SK-N-SH (cell line): Measurements from ENCODE around the gene AUTS2. TPM values are rescaled to one million over a fixed set of nuclear protein-coding genes. Genes with fewer than 3 reads are reported as not detected.

Experiments
- CTCF ChIA-PET: fragments of 300-600, 350-600 bp; formaldehyde crosslinking; extraction: SDS; loops from one replicate; lab custom pipeline; 2021; lab: Yijun Ruan, JAX
- POLR2A ChIA-PET: fragments of 350-600 bp; sonication (Branson Sonifier 250); formaldehyde crosslinking; extraction: SDS; loops from one replicate; lab custom pipeline; 2020; ENCODE audit warnings: antibody characterized with exemption, inconsistent platforms; lab: Yijun Ruan, JAX
- DNase-seq: peaks from one replicate; pipeline ENCODE4 v3.0.0; 2012
- H2AFZ ChIP-seq: fragments of 200-600 bp; sonication (generic); 2 replicates; pipeline ENCODE4 v1.8.1; 2016; ENCODE audit warnings: antibody characterized with exemption, mild to moderate bottlenecking, low read depth
- H3F3A ChIP-seq: fragments of 200-600 bp; sonication (generic); replicated peaks from 2 replicates; pipeline ENCODE3; 2016; ENCODE audit warnings: antibody characterized with exemption, mild to moderate bottlenecking; ENCODE audit not compliant: insufficient read depth
- H3K27ac ChIP-seq, 2 experiments: fragments of 200-500 bp in 1 of 2; fragments of 200-600 bp in 1 of 2; sonication (Bioruptor generic) in 1 of 2; sonication (generic), shearing (Covaris generic) in 1 of 2; 2 replicates each; pipeline versions ENCODE4 v1.5.1 to v1.6.1; 2014 to 2016; ENCODE audit warnings: low read depth in 2 of 2, inconsistent platforms in 1 of 2, low read length in 1 of 2, mild to moderate bottlenecking in 1 of 2, mixed read lengths in 1 of 2
- H3K27me3 ChIP-seq: fragments of 200-600 bp; sonication (generic), shearing (Covaris generic); 2 replicates; pipeline ENCODE4 v1.6.1; 2016; ENCODE audit warnings: mixed run types; ENCODE audit not compliant: insufficient read depth
- H3K36me3 ChIP-seq, 2 experiments: fragments of 200-500 bp in 1 of 2; fragments of 200-600 bp in 1 of 2; sonication (Bioruptor generic) in 1 of 2; sonication (generic) in 1 of 2; replicated peaks in 1 of 2; 2 replicates each; pipeline versions ENCODE3 to v1.5.1; 2014 to 2016; ENCODE audit warnings: low read length in 1 of 2, mild to moderate bottlenecking in 1 of 2; ENCODE audit not compliant: insufficient read depth in 2 of 2, control insufficient read depth in 1 of 2
- H3K4me1 ChIP-seq, 2 experiments: fragments of 200-500 bp in 1 of 2; fragments of 200-600 bp in 1 of 2; sonication (Bioruptor generic) in 1 of 2; sonication (generic), shearing (Covaris generic) in 1 of 2; 2 replicates each; pipeline versions ENCODE4 v1.5.1 to v1.6.1; 2014 to 2016; ENCODE audit warnings: low read depth in 1 of 2, low read length in 1 of 2, mixed run types in 1 of 2; ENCODE audit not compliant: insufficient read depth in 2 of 2, control insufficient read depth in 1 of 2
- H3K4me2 ChIP-seq: fragments of 200-600 bp; sonication (generic), shearing (Covaris generic); 2 replicates; pipeline ENCODE4 v1.6.1; 2017; ENCODE audit warnings: mixed run types
- H3K4me3 ChIP-seq, 2 experiments: fragments of 200-500 bp in 1 of 2; fragments of 200-600 bp in 1 of 2; sonication (Bioruptor generic) in 1 of 2; sonication (generic), shearing (Covaris generic) in 1 of 2; 2 replicates each; pipeline versions ENCODE4 v1.5.1 to v1.8.1; 2014 to 2016; ENCODE audit warnings: low read depth in 2 of 2, inconsistent platforms in 1 of 2, low read length in 1 of 2, mild to moderate bottlenecking in 1 of 2, mixed read lengths in 1 of 2, moderate library complexity in 1 of 2
- H3K79me2 ChIP-seq: fragments of 200-600 bp; sonication (generic); 2 replicates; pipeline ENCODE4 v1.8.1; 2017; ENCODE audit warnings: mild to moderate bottlenecking; ENCODE audit not compliant: insufficient read depth
- H3K9ac ChIP-seq: fragments of 200-600 bp; sonication (generic); 2 replicates; pipeline ENCODE4 v1.6.1; 2017; ENCODE audit warnings: mixed run types
- H3K9me2 ChIP-seq: fragments of 200-600 bp; sonication (generic); 2 replicates; pipeline ENCODE4 v1.6.1; 2017; ENCODE audit warnings: mixed run types
- H3K9me3 ChIP-seq: fragments of 200-600 bp; sonication (generic); 2 replicates; pipeline ENCODE4 v1.6.1; 2017; ENCODE audit warnings: mixed run types, mild to moderate bottlenecking, moderate library complexity
- H4K20me1 ChIP-seq: fragments of 200-600 bp; sonication (generic); 2 replicates; pipeline ENCODE4 v1.6.1; 2017; ENCODE audit warnings: mild to moderate bottlenecking, mixed run types; ENCODE audit not compliant: insufficient read depth
- CTCF ChIP-seq: fragments of 200-600 bp; sonication (generic); IDR thresholded peaks from 2 replicates; pipeline ENCODE4 v1.6.1; 2017; ENCODE audit warnings: antibody characterized with exemption, mild to moderate bottlenecking, moderate library complexity
- EP300 ChIP-seq, 2 experiments: IDR thresholded peaks; 2 replicates each; pipeline versions ENCODE4 v1.4.0 to v1.6.1; 2012; ENCODE audit warnings: borderline replicate concordance in 1 of 2, low read depth in 1 of 2, low read length in 1 of 2
- FOXM1 ChIP-seq: IDR thresholded peaks from 2 replicates; pipeline ENCODE4 v1.4.0; 2012; ENCODE audit warnings: low read depth, mild to moderate bottlenecking
- GABPA ChIP-seq: IDR thresholded peaks from 2 replicates; pipeline ENCODE4 v1.4.0; 2012; ENCODE audit warnings: low read depth, mild to moderate bottlenecking
- GATA2 ChIP-seq: sonication (generic); formaldehyde crosslinking; IDR thresholded peaks from 2 replicates; pipeline ENCODE4 v1.5.0; 2020; ENCODE audit warnings: mild to moderate bottlenecking, missing genetic modification reagents
- IRF3 ChIP-seq: fragments of 150-350 bp; IDR thresholded peaks from 2 replicates; pipeline ENCODE4 v1.6.1; 2016; ENCODE audit warnings: mild to moderate bottlenecking, low read depth, low read length
- JUND ChIP-seq: IDR thresholded peaks from 2 replicates; pipeline ENCODE4 v1.4.0; 2012
- MAX ChIP-seq: IDR thresholded peaks from 2 replicates; pipeline ENCODE4 v1.4.0; 2012; ENCODE audit warnings: low read depth
- POLR2AphosphoS5 ChIP-seq: IDR thresholded peaks from 2 replicates; pipeline ENCODE4 v1.6.1; 2012; ENCODE audit warnings: low read depth, low read length
- RCOR1 ChIP-seq: fragments of 150-350 bp; IDR thresholded peaks from 2 replicates; pipeline ENCODE4 v1.6.1; 2017; ENCODE audit warnings: antibody characterized with exemption, low read length
- REST ChIP-seq: IDR thresholded peaks from 2 replicates; pipeline ENCODE4 v1.6.1; 2012; ENCODE audit warnings: mild to moderate bottlenecking, low read depth, low read length, moderate library complexity
- RFX5 ChIP-seq: IDR thresholded peaks from 2 replicates; pipeline ENCODE4 v1.6.1; 2012; ENCODE audit warnings: mild to moderate bottlenecking, improper control_type of control experiment, low read length
- TAF1 ChIP-seq: IDR thresholded peaks from 2 replicates; pipeline ENCODE4 v1.6.1; 2012; ENCODE audit warnings: low read depth, mild to moderate bottlenecking, low read length, moderate library complexity, borderline replicate concordance
- TCF12 ChIP-seq: IDR thresholded peaks from 2 replicates; pipeline ENCODE4 v1.4.0; 2012
- USF1 ChIP-seq: IDR thresholded peaks from 2 replicates; pipeline ENCODE4 v1.4.0; 2012; ENCODE audit warnings: low read depth, borderline replicate concordance
- USF2 ChIP-seq: fragments of 150-350 bp; IDR thresholded peaks from 2 replicates; pipeline ENCODE4 v1.6.1; 2017; ENCODE audit warnings: antibody characterized with exemption, low read length, low read depth, borderline replicate concordance
- YY1 ChIP-seq: IDR thresholded peaks from 2 replicates; pipeline ENCODE4 v1.4.0; 2012; ENCODE audit warnings: low read depth, mild to moderate bottlenecking
- ZBTB33 ChIP-seq: IDR thresholded peaks from 2 replicates; pipeline ENCODE4 v1.4.0; 2012; ENCODE audit warnings: low read depth, borderline replicate concordance
- WGBS: methylation state at CpG from one replicate; pipeline ENCODE4 v1.1.6; 2017; ENCODE audit warnings: low lambda C conversion rate; 5-methylcytosine and 5-hydroxymethylcytosine counted together
- polyA plus RNA-seq, 3 experiments: library from polyadenylated mRNA; depleted of rRNA; stranded (reverse); fragments of >200 nt; gene quantifications; 2 replicates each; pipeline ENCODE4 v1.2.3, GENCODE V29; 2012

AUTS2 gene
- polyA plus RNA-seq, 1 of the 3 experiments (the other 2 are of a cell fraction): 15.6 TPM

GRCh38 chr7:70698219-70698832, 1100.1 kb downstream of the AUTS2 start (continued):
- TF ChIP-seq MAX (0 out of 2 replicates have a peak, but pooled peaks have one; percentile 18), TAF1 (no peak), RFX5 (peak; percentile 65), RCOR1 (peak; percentile 53; the same call in 1 of the 2 replicates), POLR2AphosphoS5 (no peak), YY1 (no peak), CTCF (peak; percentile 100), EP300 (IDR thresholded peaks at IDR 0.05; ENCODE audit: borderline replicate concordance in 1 of 2, low read depth in 1 of 2, low read length in 1 of 2) (no peak), REST (no peak), TCF12 (peak; percentile 19; the same call in 1 of the 2 replicates)

GRCh38 chr7:70699271-70699670, 1101.0 kb downstream of the AUTS2 start:
- H4K20me1 ChIP-seq: peaks cover 73% of the 10 kb centered on the region
- H3K9me3 ChIP-seq: no peaks in the 10 kb centered on the region
- CTCF ChIA-PET: interaction anchor here (0.6 to 9.3 kb wide), 43 partner anchors 7 to 767 kb away, joined by 3 to 119 read pairs (median 5); no protein-coding TSS in a partner anchor
- H3K9ac ChIP-seq: no peak overlapping the region
- H3K27ac ChIP-seq: no peak overlapping the region
- H3K4me1 ChIP-seq: peaks cover 13 to 44% of the 10 kb centered on the region in 2 experiments; a peak in 3 of 4 replicates
- no peak for DNase-seq
- H3F3A ChIP-seq: peaks cover 5% of the 10 kb centered on the region
- H3K4me2 ChIP-seq: no peak overlapping the region
- H3K4me3 ChIP-seq: no peak overlapping the region
- no peak overlapping the region for H2AFZ ChIP-seq
- no peaks in the 10 kb centered on the region for H3K27me3 ChIP-seq
- peaks cover 16 to 50% of the 10 kb centered on the region in 2 experiments for H3K36me3 ChIP-seq
- no peaks in the 10 kb centered on the region for H3K9me2 ChIP-seq
- POLR2A ChIA-PET: interaction anchor here (1.5 kb wide), 1 partner anchor 193 kb away, joined by 3 read pairs; no protein-coding TSS in a partner anchor
- 88% methylated on average over 3 of the region's 3 CpGs for WGBS
- peaks cover 97% of the 10 kb centered on the region for H3K79me2 ChIP-seq
- TF ChIP-seq GATA2 (CRISPR knock-in tag): no peak
- TF ChIP-seq EP300 (IDR thresholded peaks at IDR 0.05; ENCODE audit: borderline replicate concordance in 1 of 2, low read depth in 1 of 2, low read length in 1 of 2): no peak
- no peak for TF ChIP-seq IRF3
- no peak for TF ChIP-seq USF2
- TF ChIP-seq JUND: no peak
- no peak for TF ChIP-seq FOXM1
- no peak for TF ChIP-seq MAX
- TF ChIP-seq USF1: no peak
- no peak for TF ChIP-seq ZBTB33
- no peak for TF ChIP-seq GABPA
